ENCODE data around the gene GIT2.
"Not testable (repeated sequence)": the region's sequence is repeated elsewhere in the genome, so short reads cannot be mapped to it uniquely, and the experiment has no call there.

The GIT2 gene

GRCh38 chr12:109995686-109996482, at the start of gene GIT2:
GIT2 (minus strand) TSS chr12:109996368; CDS start chr12:109996224, 144 bp downstream.
- DNase-seq = peak; percentile 89

- no peak for DNase-seq
Measured at GRCh38 chr12:110042264-110042663, 46.1 kb upstream of the GIT2 start.

GRCh38 chr12:110039085-110039807, 43.1 kb upstream of the GIT2 start:
- no peak for DNase-seq

GRCh38 chr12:110038741-110039084, 42.5 kb upstream of the GIT2 start:
- no peak for DNase-seq

GRCh38 chr12:110037315-110037714, 41.1 kb upstream of the GIT2 start:
- no peak for DNase-seq

- no peak for DNase-seq
Measured at GRCh38 chr12:110035534-110036104, 39.5 kb upstream of the GIT2 start.

- DNase-seq = no peak
Measured at GRCh38 chr12:110033888-110034287, 37.7 kb upstream of the GIT2 start.

GRCh38 chr12:110029290-110029815, 33.2 kb upstream of the GIT2 start:
- no peak for DNase-seq

GRCh38 chr12:110028323-110028722, 32.2 kb upstream of the GIT2 start:
- DNase-seq = no peak

GRCh38 chr12:110024051-110024450, 27.9 kb upstream of the GIT2 start:
- no peak for DNase-seq

GRCh38 chr12:110023059-110023980, 27.2 kb upstream of the GIT2 start:
- DNase-seq = no peak

- no peak for DNase-seq
Measured at GRCh38 chr12:110020956-110021355, 24.8 kb upstream of the GIT2 start.

- DNase-seq = no peak
Measured at GRCh38 chr12:110015132-110015531, 19.0 kb upstream of the GIT2 start.

- DNase-seq = no peak
Measured at GRCh38 chr12:110012659-110013058, 16.5 kb upstream of the GIT2 start.

GRCh38 chr12:110012137-110012536, 16.0 kb upstream of the GIT2 start:
- DNase-seq = peak; percentile 30

- DNase-seq = no peak
Measured at GRCh38 chr12:110010853-110011723, 14.9 kb upstream of the GIT2 start.

- DNase-seq = not testable (repeated sequence)
Measured at GRCh38 chr12:110008681-110009398, 12.7 kb upstream of the GIT2 start.

GRCh38 chr12:110007881-110008280, 11.7 kb upstream of the GIT2 start:
- DNase-seq = no peak

GRCh38 chr12:110006115-110006514, 9.9 kb upstream of the GIT2 start:
- no peak for DNase-seq

GRCh38 chr12:110005319-110005973, 9.3 kb upstream of the GIT2 start:
- DNase-seq = peak; percentile 38

All from NK-92 treated with Interleukin-12 subunit alpha and Interleukin-12 subunit beta, amount 100 ng/mL, for 24 hours (cell line).